Uterus (tissue), 2 donors: ENCODE results near the gene CYSRT1.

Source experiments
- POLR2A ChIP-seq, 2 donors: fragments of 450-650 bp; IDR thresholded peaks; one replicate each; pipeline ENCODE4 v1.6.1; 2016; ENCODE audit warnings: antibody characterized with exemption in 2 of 2, mild to moderate bottlenecking in 1 of 2, moderate library complexity in 1 of 2
- TF ChIP-seq, protein P1 (sequence below), 4 experiments: fragments of 200-600 bp in 2 of 4; fragments of 450-650 bp in 2 of 4; sonication (generic) in 2 of 4; IDR thresholded peaks; one replicate each; pipeline ENCODE4 v1.5.1; 2016 to 2019; ENCODE audit warnings: antibody characterized with exemption in 4 of 4, mild to moderate bottlenecking in 2 of 4, moderate library complexity in 1 of 4

DNA sequence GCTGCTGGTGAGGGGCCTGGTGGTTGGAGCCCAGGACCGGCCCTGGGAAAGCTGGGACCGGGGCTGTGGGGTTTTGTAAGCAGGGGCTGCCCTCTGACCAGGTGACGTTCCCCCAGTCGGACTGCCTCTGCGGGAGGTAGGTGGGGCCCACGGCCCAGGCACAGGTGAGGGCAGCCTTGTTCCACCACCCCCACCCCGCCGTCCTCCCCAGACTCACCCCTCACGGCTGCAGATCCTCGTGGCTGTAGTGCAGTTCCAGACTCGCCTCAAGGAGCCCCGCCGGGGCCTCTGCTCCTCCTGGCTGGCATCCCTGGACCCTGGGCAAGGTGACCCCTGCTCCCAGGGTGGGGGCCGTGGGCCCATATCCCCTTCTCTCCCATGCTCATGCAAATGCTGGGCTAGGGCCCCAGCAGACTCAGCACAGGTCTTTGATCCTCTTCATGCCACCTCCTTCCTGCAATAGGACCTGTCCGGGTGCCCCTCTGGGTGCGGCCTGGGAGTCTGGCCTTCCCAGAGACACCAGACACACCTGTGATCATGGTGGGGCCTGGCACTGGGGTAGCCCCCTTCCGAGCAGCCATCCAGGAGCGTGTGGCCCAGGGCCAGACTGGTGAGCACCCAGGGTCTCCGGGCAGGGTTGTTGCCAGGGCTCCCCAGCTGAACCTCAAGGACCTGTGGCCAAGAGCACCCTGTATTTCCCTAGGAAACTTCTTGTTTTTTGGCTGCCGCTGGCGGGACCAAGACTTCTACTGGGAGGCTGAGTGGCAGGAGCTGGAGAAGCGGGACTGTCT, 9.6 kb upstream of the CYSRT1 start:
- TF ChIP-seq, protein P1, sequence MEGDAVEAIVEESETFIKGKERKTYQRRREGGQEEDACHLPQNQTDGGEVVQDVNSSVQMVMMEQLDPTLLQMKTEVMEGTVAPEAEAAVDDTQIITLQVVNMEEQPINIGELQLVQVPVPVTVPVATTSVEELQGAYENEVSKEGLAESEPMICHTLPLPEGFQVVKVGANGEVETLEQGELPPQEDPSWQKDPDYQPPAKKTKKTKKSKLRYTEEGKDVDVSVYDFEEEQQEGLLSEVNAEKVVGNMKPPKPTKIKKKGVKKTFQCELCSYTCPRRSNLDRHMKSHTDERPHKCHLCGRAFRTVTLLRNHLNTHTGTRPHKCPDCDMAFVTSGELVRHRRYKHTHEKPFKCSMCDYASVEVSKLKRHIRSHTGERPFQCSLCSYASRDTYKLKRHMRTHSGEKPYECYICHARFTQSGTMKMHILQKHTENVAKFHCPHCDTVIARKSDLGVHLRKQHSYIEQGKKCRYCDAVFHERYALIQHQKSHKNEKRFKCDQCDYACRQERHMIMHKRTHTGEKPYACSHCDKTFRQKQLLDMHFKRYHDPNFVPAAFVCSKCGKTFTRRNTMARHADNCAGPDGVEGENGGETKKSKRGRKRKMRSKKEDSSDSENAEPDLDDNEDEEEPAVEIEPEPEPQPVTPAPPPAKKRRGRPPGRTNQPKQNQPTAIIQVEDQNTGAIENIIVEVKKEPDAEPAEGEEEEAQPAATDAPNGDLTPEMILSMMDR (IDR thresholded peaks at IDR 0.05), result no peak
- no peak for TF ChIP-seq POLR2A (IDR thresholded peaks at IDR 0.05)
